ENCODE measurements around the gene EIF1.
"Not testable (repeated sequence)": the region's sequence is repeated elsewhere in the genome, so short reads cannot be mapped to it uniquely, and the experiment has no call there.

The EIF1 gene

DNA sequence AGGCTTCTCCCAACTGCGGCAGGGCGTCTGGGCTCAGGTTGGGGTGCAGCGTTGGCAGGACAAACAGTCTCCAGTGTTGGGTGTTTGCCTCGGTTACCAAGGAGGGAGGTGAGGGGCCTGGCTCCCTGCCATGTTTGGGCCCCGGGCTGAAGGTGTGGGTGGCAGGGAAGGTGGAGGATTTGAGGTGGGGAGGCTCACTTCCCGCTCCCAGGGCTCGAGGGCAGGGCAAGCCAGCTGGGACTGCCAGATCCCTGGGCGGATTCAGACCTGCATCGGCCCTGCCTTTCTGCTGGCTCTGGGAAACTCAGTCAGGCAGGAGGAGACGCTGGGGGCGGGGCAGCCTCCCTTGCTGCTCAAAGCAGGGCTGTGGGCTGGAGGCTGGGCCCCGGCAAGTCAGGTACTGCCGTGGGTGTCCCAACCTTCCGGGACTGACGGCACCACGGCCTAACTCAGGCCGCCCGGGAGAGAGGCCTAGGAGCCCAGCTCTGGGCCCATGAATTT, 33.0 kb upstream of the EIF1 start:
- DNase-seq (ENCODE audit: low read depth in 2 of 2) = no peak

DNA sequence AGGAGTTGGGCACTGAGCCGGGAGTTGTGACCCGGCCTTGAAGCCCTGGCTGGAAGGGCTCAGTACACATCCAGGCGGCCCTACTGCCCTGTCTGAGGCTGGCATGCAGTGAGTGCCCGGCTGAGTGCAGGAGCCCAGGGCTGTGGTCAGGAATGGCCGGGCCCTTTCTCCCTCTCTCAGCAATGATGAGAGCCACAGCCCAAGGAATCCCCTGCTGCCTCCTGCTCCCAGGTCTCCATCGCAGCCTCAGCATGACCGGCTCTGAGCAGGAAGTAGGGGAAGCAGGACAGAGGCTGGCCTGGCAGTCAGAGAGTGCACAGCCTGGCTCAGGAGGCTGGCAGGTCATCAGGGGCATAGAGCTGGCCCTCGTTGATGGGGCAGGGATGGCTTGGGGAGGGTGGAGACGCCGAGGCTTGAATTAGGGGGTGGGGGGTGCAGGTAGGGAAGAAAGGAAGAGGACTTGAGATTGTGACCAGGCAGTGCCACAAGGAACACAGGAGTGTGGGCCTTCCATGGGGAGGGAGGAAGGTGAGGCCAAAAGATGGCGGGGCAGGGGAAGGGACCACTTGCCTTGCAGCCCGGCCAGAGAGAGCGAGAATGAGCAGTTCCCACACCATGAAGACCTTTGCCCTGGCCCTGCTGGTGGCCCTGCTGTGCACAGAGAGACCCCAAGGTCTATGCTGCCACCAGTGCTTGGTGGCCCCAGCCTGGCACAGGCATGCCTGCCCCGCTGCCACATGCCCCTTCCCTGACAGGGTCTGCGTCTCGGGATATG, 32.2 kb upstream of the EIF1 start:
- no peak for DNase-seq (ENCODE audit: low read depth in 2 of 2)

DNA sequence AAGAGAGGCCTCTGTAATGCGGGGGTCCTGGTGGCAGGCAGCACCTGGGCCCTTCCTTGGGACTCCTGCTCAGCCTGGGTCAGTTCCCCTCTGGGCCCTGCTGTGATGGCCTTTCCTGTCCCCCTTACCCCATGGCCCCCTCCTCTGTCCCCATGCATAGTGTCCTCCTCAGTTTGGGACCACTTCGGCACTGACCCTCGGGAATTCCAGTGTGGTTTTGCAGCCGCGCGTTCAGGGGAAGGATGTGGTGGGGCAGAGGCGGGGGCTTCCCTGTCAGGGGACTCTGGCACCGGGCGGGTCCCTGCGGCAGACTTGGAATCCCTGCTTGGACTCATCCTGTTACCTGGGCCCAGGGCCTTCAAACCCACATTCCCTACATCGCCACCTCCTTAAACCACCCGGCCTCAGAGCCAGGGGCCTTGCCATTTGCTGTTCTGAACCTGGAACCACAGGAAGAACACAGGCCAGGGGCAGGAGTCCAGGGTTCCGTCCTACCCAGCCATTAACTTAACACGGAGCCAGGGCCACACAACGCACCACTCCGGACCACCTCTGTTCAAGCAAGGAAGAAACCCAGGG, 31.4 kb upstream of the EIF1 start:
- no peak for DNase-seq (ENCODE audit: low read depth in 2 of 2)

GRCh38 chr17:41657936-41658335, 30.7 kb upstream of the EIF1 start:
- DNase-seq (ENCODE audit: low read depth in 2 of 2) = no peak

DNA sequence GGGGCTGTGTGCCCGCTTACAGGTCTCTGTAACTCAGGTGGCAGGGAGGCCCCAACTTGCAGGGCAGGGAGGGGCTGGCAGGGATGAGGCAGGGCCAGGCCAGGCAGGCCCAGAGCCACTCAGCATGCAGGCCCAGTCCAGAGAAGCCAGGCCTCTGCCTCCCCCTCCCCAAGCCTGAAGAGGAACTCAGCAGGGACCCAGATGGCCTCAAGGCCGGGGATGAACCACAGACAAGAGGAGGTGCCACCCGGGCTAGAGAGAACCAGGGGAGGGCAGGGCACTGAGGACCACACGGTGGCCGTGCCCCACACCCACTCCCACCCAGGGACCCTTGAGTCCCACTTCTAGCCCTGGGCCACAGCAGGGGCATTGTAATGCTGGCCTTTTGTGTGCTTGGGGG, 29.8 kb upstream of the EIF1 start:
- DNase-seq (ENCODE audit: low read depth in 2 of 2) = no peak

DNA sequence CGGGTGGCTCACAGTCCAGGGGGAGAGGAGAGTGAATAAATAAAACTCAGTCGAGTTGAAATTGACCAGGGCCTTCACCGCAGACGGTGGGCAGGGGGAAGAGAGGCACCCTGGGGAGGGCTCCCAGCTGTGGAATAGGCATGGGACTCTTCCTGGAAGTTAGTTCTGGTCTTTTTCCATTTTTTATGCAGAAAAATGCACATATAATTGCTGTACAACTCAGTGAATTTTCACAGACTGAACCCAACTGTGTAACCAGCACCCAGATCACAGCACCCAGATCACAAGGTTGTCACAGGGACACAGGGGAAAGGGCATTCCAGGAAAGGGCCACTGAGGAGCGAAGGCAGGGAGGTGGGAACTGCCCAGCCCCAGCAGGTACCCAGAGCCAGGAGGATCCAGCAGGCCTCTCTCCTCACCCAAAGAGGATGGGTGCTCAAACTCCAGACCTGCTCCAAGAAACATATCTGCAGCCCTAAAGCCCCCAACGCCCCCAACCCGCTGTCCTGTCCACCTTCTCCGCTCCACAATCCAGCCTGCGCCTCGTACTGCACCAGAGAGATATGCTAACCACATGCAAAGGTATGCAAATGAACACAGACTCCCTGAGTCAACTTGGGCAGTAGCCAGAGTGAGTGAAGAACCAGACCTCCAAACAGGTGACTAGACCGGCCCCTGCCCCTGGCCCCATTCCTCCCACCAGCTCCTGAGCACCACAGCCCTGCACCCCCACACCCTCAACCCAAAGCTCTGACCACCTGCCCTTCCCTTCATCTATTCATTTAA, 29.1 kb upstream of the EIF1 start:
- no peak for DNase-seq (ENCODE audit: low read depth in 2 of 2)

DNA sequence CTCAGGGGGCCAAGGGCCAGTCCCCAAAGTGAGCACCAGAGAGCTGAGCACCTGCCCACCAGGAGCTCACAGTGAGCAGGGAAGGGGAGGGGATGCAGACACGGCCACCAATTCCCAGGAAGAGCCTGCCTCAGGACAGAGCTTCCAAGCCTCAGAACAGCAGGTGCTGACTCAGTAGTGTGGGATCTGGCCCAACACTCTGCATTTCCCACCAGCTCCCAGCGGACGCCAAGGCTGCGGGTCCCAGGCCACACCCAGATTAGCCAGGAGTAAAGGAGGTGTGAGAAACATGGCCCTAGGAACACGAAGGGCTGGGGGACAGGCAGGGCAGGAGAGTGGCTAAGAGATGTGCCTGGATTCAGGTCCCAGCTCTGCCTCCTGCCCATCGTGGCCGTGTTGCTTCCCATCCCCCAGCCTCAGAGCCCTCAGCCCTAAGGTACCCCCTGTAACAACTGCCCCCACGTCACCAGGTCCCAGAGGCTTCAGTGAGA, 28.4 kb upstream of the EIF1 start:
- DNase-seq (ENCODE audit: low read depth in 2 of 2) = no peak

DNA sequence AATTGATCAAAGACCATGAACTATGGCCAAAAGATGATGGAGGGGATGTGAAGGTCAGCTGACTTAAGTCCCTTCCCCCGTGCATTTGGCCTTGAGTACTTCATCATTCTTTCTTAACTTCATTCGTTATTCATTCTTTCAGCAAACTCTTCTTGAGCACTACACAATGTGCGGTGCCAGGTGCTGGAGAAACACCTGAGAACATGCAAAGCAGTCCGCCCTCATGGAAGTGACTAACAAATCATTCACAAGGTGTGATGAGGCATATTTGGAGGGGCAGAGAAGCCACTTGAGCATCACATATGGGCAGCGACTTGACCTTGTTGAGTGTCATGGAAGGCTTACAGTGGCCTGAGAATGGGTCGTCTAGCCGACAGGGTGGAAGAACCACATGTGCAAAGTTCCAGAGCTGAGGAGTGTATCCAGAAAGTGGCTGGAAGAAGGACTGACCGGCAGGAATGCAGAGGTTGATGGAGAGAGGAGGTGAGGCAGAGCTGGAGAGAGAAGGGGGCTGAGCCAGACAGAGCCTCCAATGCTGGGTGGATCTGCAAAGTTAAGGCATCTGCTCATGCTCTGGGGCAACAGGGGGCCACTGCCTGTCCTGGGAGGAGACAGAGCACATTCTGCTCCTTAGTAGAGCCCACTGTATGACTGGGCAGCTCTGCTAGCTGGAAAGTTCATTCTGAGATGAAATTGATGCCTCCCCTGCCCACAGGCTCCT, 25.1 kb upstream of the EIF1 start:
- no peak for DNase-seq (ENCODE audit: low read depth in 2 of 2)

- no peak for DNase-seq (ENCODE audit: low read depth in 2 of 2)
Measured at GRCh38 chr17:41664172-41664457, 24.6 kb upstream of the EIF1 start.

GRCh38 chr17:41664587-41665565, 23.8 kb upstream of the EIF1 start:
- DNase-seq (ENCODE audit: low read depth in 2 of 2) = no peak

DNA sequence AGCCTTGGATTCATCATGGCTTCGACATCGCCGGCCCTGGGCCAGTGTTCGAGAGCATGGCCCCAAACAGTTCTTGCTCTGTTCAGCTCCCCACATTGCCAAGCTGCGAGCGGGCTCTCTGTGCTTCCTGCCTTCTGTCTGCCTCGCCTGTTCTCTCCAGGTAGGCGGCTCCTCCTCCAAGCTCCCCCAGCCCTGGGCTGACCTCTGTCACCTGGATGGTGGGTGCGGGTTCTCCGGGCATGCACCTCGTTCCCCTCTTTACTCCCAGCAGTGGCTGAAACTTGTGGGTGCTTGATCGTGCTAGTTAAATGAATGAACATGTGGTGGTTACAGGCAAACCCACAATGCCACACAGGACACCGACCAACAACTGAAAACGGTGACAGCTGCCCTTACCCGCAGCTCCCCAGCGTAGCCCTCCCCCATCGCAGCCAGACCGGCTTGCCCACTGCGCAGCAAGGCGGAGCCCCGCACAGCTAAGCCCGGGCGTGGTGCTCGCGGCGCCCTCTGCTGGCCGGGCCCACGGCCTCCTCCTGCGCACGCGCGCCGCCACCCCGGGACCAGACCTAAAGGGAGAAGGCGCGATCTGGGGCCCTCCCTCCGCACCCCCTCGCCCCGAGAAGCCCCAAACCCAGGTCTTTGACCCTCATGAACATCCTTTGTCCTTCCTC, 23.0 kb upstream of the EIF1 start:
- peak; percentile 84 to 85 for DNase-seq (ENCODE audit: low read depth in 2 of 2)

DNA sequence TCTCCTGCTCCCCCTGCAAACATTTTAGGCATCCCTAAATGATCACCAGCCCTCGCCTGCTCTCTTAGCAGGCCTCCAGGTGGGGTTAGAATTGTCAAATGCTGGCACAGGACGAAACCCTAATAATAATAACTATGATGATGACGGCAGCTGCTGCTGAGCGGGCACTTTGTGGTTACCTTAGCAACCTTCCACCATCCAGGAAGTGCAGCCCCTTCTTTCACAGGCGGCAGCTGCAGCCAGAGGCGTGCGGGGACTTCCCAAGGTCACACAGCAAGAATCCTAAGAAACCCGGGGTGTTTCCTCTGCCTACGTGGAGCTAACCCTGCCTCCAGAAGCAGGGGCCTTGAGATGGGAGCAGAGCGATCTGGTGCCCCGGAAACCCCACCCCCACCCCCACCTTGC, 22.4 kb upstream of the EIF1 start:
- DNase-seq (ENCODE audit: low read depth in 2 of 2) = peak; percentile 45 to 60

DNA sequence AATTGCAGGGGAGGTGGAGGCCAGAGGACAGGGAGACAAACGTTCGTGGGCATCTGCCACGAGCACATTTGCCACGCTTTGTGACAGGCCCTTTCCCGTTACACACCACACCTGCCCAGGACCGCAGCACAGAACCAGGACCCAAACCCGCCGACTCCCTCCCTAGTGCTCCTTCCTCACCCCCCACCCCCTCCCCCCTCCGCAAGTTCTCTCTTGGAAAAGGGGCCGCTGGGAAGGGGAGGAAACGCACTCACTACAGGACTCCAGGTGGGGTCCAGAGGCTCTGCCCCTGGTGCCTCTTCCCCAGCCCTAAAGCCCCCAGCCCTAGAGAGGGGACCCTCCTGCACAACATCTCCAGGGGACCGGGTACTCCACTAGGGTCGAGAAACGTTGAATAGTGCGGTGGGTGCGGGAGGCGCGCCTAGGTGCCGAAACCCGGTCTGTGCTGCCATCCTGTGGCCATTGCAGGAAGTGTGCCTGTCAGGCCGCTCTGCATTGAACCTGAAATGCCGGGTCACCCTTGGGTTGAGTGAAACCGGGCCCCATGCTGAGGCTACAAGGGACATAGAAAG, 21.9 kb upstream of the EIF1 start:
- peak; percentile 85 to 94 for DNase-seq (ENCODE audit: low read depth in 2 of 2)

GRCh38 chr17:41667280-41668041, 21.2 kb upstream of the EIF1 start:
- no peak for DNase-seq (ENCODE audit: low read depth in 2 of 2)

DNA sequence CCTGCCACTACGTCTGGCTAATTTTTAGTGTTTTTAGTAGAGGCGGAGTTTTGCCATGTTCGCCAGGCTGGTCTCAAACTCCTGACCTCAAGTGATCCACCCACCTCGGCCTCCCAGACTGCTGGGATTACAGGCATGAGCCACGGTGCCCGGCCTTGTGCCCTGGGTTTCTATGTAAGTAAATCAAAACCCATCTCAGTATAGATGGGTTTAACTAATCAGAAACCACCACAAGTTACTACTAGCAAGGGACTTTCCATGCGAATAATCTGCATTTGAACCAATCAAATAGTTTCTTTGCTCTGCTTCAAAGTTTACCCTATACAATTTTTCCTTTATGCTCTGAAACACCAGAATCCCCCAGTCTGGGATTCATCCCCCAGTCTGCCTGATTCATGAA, 16.5 kb upstream of the EIF1 start:
- no peak for DNase-seq (ENCODE audit: low read depth in 2 of 2)

DNA sequence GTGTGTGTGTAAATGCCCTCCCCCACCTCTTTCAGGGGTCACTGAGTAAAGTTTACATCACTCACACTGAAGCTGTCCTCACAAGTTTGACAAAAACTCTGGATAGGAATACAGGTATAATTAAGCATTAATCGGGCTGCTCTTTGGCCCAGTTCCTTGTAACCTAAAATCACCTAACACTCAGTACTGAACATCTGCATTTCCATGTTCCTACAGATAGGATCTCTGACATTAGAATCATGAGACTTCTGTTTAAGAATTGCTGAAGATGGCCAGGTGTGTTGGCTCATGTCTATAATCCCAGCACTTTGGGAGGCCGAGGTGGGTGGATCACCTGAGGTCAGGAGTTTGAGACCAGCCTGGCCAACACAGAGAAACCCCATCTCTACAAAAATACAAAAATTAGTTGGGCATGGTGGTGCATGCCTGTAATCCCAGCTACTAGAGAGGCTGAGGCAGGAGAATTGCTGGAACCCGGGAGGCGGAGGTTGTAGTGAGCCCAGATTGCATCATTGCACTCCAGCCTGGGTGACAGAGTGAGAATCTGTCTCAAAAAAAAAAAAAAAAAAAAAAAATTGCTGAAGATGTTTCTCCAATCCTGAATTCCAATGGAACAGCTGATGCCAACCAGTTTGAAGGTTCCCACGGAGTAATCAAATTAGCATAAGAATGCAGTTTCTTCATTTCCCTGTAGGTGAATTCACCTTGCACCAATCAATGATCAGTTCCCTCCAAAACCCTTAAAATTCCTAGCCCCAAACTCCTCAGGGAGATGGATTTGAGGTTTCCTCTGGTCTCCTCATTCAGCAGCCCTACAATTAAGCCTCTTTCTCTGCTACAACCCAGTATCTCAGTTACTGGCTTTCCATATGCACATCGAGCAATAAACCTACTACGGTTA, 13.3 kb upstream of the EIF1 start:
- DNase-seq (ENCODE audit: low read depth in 2 of 2) = not testable (repeated sequence)

DNA sequence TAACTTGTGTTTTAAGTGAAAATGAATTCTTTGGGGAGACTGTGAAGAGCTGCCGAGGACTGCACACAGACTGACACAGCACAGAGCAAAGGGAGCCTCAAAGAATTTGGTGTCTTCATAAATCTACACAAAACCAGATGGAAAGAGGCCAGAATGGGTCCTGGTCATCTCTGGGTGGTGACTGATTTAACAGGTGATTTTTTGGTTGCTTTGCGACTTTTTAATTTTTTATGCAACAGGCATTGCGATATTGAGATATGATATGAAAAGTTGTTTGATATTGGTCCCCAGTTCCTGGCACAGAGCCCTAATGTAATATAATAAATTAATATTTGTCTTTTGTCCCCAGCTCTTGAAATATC, 12.6 kb upstream of the EIF1 start:
- DNase-seq (ENCODE audit: low read depth in 2 of 2) = no peak

DNA sequence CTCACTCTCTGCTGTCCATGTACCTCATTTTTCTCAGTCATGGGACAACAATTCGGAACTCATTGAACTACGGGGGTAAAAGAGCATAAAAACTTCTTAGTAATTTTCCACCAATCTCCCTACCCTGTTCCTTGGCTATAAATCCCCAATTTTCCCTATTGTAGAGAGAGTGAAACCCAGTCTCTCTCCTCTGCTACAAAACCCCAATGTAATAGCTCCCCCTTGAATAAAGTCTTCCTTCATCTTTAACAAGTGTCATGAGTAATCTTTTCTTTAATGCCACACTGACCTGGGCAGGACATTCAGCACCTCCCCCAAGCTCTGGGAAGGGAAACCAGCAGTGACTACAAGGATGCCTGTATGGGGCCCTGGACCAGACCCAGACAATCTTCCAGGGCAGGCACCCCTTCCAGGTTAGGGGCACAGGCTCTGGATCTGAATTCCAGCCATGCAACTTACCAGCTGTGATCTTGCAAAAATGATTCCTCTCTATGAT, 10.2 kb upstream of the EIF1 start:
- DNase-seq (ENCODE audit: low read depth in 2 of 2) = no peak
